ENCODE measurements around the gene WDR87. TPM values are rescaled to one million over a fixed set of nuclear protein-coding genes. Genes with fewer than 3 reads are reported as not detected.

The WDR87 gene
- total RNA-seq, 1 donor from 2014 or later = not detected

- Mint-ChIP-seq H3K36me3 (ENCODE audit: insufficient read depth) (peaks cover 8% of the 10 kb centered on the region), H3K27ac (peak overlapping the region; percentile 87), H3K9me3 (ENCODE audit: low read depth) (no peaks in the 10 kb centered on the region), H3K4me1 (ENCODE audit: low read depth) (peaks cover 68% of the 10 kb centered on the region), H3K4me3 (ENCODE audit: low read depth) (no peak overlapping the region), H3K27me3 (no peaks in the 10 kb centered on the region)
- TF ChIP-seq, protein P1, sequence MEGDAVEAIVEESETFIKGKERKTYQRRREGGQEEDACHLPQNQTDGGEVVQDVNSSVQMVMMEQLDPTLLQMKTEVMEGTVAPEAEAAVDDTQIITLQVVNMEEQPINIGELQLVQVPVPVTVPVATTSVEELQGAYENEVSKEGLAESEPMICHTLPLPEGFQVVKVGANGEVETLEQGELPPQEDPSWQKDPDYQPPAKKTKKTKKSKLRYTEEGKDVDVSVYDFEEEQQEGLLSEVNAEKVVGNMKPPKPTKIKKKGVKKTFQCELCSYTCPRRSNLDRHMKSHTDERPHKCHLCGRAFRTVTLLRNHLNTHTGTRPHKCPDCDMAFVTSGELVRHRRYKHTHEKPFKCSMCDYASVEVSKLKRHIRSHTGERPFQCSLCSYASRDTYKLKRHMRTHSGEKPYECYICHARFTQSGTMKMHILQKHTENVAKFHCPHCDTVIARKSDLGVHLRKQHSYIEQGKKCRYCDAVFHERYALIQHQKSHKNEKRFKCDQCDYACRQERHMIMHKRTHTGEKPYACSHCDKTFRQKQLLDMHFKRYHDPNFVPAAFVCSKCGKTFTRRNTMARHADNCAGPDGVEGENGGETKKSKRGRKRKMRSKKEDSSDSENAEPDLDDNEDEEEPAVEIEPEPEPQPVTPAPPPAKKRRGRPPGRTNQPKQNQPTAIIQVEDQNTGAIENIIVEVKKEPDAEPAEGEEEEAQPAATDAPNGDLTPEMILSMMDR (IDR thresholded peaks at IDR 0.05; ENCODE audit: unreplicated experiment) = no peak
- DNase-seq (ENCODE audit: low spot score, unreplicated experiment) = no peak
These were observed 29.8 kb upstream of the WDR87 start for GRCh38 chr19:37936166-37936565.

DNA sequence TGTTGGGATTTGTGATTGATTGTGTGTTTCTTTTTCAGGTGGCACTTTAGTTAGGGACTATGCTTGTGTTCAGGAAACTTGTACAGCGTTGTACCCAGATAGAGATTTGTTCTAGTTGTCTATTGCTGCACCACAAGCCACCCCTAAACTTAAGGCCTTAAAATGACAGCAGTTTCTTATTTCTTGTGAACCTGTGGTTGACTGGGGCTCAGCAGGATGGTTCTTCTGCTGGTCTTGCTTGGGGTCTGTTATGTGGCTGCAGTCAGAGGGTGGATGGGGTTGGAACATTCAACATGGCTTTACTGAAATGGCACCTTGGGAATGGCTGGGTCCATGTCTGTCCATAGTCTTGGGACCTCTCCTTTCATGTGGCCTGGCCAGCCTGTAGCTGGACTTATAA lies 28.9 kb upstream of the WDR87 start:
- peaks cover 8% of the 10 kb centered on the region for H3K36me3 Mint-ChIP-seq (ENCODE audit: insufficient read depth)
- H3K27ac Mint-ChIP-seq = peak overlapping the region; percentile 87
- no peaks in the 10 kb centered on the region for H3K9me3 Mint-ChIP-seq (ENCODE audit: low read depth)
- no peak overlapping the region for H3K4me3 Mint-ChIP-seq (ENCODE audit: low read depth)
- no peak for DNase-seq (ENCODE audit: low spot score, unreplicated experiment)
- peaks cover 64% of the 10 kb centered on the region for H3K4me1 Mint-ChIP-seq (ENCODE audit: low read depth)
- TF ChIP-seq, protein P1 (IDR thresholded peaks at IDR 0.05; ENCODE audit: unreplicated experiment) = no peak
- no peaks in the 10 kb centered on the region for H3K27me3 Mint-ChIP-seq

DNA sequence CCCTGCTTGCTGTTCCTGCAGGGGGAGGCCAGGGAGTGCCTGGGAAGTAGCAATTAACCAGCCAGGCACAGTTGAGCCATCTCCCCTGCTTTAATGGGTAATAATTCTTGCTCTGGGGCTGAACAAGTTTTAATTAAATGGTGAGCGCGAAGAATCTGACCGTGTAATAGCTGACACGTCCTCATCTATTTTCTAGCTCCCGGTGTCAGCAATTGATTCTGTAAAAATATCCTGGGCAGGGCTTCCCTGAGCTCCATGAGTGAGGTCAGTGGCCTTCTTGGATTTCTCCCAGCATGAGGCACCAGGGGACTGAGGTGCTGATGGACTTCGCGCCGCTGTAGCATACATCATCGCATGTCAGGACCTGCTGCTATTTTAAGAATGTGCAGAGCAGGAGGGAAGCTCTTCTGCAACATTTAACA lies 27.6 kb upstream of the WDR87 start:
- Mint-ChIP-seq H3K27ac (peak overlapping the region; percentile 95), H3K9me3 (ENCODE audit: low read depth) (no peaks in the 10 kb centered on the region), H3K36me3 (ENCODE audit: insufficient read depth) (peaks cover 7% of the 10 kb centered on the region), H3K4me1 (ENCODE audit: low read depth) (peaks cover 56% of the 10 kb centered on the region), H3K4me3 (ENCODE audit: low read depth) (peak overlapping the region; percentile 66), H3K27me3 (no peaks in the 10 kb centered on the region)
- TF ChIP-seq, protein P1 (IDR thresholded peaks at IDR 0.05; ENCODE audit: unreplicated experiment) = no peak
- no peak for DNase-seq (ENCODE audit: low spot score, unreplicated experiment)

DNA sequence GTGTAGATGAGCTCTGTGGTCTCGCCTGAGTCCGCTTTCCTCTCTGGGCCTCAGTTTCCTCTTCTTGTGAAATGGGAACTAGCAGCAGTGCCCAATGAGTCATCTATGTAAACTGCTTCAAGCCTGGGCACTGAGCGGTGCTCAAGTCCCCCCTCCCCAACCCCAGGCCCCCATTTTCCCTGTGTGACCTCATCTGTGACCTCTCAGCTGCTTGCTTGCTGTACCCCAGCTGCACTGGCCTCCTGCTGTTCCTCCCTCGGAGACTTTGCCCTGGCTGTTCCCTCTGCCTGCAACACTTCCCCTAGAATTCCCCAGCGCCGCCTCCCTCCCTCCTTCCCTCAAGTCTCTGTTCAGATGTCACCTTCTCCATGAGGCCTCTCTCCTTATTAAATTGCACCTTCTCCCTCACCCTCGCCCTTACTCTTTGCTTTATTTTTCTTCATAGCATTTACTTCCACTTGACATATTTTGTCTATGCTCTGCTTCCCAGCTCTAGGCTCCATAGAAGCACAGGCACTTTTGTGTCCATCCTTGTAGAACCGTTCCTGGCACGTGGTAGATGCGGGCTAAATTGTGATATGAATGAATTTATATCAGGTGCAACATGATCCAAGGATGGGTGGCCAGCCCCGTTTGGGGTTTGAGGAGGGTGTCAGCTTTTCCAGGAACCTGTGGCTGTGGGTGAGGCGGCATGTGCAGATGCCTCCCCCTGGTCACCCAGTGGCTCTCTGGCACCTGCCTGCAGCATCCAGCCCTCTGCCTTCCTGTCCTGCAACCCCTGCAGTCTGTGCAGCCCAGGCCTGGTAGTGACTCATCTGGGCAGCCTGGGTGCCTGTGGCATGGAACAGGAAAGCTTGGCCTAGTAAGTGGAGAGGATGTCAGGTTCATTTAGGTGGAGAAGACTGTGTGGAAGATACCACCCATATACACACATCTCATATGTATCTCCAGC lies 26.9 kb upstream of the WDR87 start:
- TF ChIP-seq, protein P1 (IDR thresholded peaks at IDR 0.05; ENCODE audit: unreplicated experiment) = no peak
- Mint-ChIP-seq H3K27me3 (no peaks in the 10 kb centered on the region), H3K4me1 (ENCODE audit: low read depth) (peaks cover 59% of the 10 kb centered on the region), H3K27ac (peak overlapping the region; percentile 95), H3K36me3 (ENCODE audit: insufficient read depth) (peaks cover 6% of the 10 kb centered on the region), H3K9me3 (ENCODE audit: low read depth) (no peaks in the 10 kb centered on the region), H3K4me3 (ENCODE audit: low read depth) (peak overlapping the region; percentile 66)
- no peak for DNase-seq (ENCODE audit: low spot score, unreplicated experiment)

GRCh38 chr19:37931881-37932655 lies 25.7 kb upstream of the WDR87 start:
- H3K9me3 Mint-ChIP-seq (ENCODE audit: low read depth) = no peaks in the 10 kb centered on the region
- peak overlapping the region; percentile 66 for H3K4me3 Mint-ChIP-seq (ENCODE audit: low read depth)
- peak overlapping the region; percentile 95 for H3K27ac Mint-ChIP-seq
- peaks cover 60% of the 10 kb centered on the region for H3K4me1 Mint-ChIP-seq (ENCODE audit: low read depth)
- peaks cover 6% of the 10 kb centered on the region for H3K36me3 Mint-ChIP-seq (ENCODE audit: insufficient read depth)
- peak; percentile 62 for DNase-seq (ENCODE audit: low spot score, unreplicated experiment)
- TF ChIP-seq, protein P1 (IDR thresholded peaks at IDR 0.05; ENCODE audit: unreplicated experiment) = peak; percentile 35
- no peaks in the 10 kb centered on the region for H3K27me3 Mint-ChIP-seq

All from progenitor cell of endocrine pancreas (in vitro differentiated cells).